ENCODE results near the gene PKD1L1.

The PKD1L1 gene

DNA sequence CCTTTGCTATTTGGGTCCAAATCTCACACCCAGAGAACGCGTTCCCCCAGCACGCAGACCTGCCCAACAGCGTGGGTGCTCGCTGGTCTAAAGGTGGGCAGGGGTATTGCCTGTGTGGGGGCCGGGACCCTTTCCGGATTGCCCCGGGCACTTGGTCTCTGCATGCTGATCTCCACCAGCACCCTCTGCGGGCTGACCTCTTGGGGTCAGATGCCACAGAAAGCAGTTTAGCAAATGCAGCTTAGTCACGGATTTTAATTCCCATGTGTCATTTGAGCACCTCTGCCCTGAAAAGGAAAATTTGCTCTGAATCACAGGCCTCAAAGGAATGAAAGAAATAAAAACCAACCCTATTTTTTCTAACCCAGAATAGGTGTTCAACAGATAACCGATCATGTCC, 46.7 kb downstream of the PKD1L1 start:
- DNase-seq = no peak

- DNase-seq = no peak
These were observed 50.4 kb downstream of the PKD1L1 start for GRCh38 chr7:47897831-47898230.

DNA sequence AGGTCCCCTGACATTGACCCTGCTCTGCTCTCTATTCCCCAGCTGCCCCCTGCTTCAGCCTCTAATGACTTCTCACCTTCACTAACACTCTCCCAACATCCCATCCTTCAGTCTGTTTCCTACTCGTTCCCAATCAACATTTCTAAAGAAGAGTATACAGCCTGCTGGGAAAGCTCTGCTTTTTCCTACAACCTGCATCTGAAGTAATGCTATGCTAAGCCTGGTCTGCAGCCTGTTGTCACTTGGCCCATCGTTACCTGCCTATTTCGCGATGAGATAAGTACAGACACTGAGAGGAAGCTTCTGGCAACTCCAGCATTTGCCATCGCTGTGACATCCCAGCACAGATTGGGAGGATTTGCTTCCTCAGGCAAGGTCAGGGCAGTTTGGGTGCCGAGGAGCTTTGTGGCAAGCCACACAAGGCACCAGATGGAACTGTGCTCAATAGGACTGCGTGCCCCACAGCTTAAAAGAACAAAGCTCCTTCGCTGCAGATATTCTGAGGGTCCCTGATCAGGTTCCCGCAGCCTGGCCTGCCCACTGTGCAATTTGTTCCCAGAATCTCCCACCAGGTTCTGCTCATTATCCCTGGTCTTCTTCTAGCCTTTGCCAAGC, 51.4 kb downstream of the PKD1L1 start:
- no peak for DNase-seq

DNA sequence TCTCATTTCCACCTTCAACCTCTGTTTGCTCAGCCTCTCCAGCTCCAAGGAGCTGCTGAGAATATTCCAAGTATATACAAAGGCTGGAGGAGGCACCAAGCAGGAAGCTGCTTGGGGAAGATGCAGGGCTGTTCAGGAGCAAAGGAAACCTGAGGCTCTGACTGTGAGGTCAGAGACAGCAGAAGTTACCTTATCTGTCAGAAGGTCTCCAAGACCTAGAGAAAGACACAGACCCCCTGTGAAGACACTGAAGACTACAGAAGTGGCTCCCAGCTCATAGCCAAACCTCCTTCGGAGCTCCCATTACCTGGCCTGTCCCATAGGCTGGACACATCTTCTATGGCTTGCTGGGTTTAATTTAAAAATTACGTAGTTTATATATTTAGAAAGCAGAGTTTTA, 53.2 kb downstream of the PKD1L1 start:
- no peak for DNase-seq

DNA sequence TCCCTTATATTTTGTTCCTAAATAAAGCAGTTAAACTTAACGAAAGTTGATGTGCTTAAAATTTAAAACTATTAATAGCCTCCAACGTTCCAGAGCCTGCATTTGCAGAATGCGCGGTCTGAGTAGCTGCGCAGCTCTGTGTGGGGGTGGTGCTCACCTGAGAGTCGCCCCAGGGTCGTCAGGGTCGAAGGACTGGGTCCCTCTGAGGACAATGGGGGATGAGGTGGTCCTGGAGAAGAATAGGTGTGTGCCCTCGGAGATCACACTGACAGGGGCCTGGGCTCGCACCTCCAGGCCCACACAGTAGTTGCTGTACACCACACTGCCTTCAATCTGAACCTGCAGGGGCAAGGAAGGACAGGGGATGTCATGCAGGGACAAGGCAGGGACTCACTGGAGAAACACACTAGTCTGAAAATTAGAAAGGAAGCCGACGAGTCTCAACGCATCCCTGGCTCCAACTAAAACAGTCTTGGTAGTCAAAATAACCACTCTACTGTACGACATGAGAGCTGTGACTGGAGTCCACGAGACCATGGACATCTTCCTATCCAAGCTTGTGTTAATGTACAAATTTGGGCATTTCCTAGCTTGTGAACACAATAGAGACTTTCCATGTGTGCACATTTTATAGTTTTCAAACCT, 54.4 kb downstream of the PKD1L1 start:
- DNase-seq = no peak

- DNase-seq = no peak
These were observed 55.0 kb downstream of the PKD1L1 start for GRCh38 chr7:47893238-47893637.

DNA sequence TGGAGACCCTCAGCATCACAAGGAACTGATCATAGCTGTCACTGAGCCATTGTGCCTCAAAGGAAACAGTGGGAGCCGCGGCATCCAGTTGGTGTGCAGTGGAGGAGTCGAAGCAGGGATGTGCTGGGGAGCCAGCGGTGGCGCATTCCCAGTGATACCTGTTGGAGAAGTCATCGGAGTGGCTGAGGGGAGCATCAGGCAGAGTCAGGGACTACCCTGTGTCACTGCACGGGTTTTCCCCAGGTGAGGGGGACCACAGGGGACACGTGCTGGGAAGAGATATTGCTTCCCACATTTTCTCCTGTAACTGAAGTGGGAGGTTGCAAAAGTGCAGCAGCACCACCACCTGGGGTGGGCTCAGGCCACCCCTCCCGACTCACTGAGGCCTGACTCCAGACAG, 57.7 kb downstream of the PKD1L1 start:
- DNase-seq = no peak

DNA sequence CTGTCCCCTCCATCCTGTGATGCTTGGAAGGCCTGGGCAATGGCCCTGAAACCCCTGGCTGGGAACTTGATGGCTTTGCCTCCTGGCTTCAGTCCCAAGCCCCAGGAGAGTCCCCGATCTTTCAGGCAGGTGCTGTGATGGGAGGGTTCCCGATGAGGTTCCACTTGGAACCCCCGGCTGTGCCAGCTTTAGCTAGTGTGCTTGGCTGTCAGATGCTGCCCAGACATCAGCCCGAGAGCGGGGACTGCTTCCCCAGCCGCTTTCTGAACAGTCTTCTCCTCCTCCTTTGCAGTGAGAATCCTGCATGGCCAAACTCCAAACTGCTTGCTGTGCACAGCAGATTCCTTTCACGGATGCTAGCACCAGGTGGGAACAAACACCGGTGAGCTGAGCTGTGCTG, 58.1 kb downstream of the PKD1L1 start:
- DNase-seq = no peak

GRCh38 chr7:47889723-47890122, 58.5 kb downstream of the PKD1L1 start:
- DNase-seq = no peak

- no peak for DNase-seq
These were observed 59.6 kb downstream of the PKD1L1 start for GRCh38 chr7:47888371-47889265.

DNA sequence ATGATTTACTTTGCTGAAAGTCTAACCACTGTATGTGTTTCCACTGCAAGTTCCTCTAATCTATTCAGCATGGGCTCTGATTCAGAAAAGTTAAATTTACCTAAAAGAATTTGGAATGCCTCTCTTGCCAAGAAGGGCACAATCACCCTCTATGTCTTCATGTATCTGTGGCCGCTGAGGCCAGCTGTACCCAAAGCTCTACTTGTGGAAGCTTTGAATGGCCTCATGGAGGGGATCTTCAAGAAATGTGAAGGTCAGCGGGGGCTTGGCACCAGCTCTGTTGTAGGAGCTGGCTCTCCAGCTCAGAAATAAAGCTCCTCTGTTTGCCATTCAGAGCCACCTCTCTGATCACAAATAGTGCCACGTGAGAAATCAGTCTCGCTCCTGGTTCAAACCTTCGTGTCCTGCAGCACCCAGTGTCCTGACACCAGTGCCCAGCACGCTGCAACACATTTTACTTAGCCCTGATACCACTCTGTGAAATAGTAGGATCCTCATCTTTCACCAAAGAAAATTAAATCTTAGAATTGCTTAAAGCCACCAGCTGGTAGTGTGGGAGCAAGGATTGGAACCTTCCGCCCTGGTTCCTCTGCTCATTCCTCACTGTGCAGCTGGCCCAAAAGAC, 61.1 kb downstream of the PKD1L1 start:
- DNase-seq = no peak

- DNase-seq = no peak
These were observed 62.1 kb downstream of the PKD1L1 start for GRCh38 chr7:47885987-47886811.

DNA sequence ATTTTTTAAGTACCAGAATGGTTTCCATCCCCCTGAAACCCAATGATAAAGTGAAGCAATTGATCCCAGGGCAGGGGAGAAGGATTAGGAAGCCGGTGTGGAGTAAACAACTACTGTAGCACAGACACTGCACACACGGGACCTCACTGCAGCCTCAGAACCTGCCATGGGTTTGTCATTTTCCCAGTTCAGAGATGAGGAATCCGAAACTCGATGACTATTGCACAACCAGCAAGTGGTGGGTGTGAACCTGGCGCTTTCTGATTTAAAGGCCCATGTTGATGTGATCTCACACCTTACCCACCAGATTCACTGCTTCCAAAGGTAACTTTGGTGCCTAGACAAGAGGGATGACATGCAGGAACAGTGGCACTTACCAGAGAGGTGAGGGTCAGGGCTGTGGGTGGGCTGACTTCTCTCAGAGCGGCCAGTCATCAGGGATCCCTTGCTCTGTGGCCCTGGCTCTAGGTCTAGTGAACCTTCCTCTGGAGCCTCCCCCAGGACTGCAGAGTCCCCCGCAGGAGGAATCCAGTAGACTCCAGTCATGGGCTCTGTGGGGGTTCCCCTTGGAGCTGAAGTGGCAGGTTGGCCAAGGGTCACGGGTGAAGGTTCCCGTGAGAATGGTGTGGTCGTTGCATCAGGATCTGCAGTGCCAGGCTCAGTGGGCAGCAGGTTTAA, 62.8 kb downstream of the PKD1L1 start:
- DNase-seq = no peak

GRCh38 chr7:47884675-47885074, 63.6 kb downstream of the PKD1L1 start:
- no peak for DNase-seq

DNA sequence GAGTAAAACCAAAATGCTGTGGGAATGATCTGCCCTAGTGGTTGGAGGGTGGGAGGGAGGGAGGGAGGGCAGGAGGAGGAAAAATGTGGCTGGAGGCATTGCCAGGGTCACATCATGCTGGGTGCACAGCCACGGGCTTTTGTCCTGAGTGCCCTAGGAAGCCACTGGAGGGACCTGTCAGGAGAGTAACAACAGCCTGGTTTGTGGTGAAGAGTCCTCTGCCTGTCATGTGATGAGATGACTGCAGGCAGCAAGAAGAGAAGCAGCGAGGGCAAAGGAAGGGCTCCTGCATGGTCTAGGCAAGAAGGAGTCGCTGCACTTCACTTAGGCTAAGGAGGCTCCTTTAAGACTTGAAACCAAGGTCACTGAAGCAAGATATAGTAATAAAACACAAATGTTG, 65.6 kb downstream of the PKD1L1 start:
- no peak for DNase-seq

DNA sequence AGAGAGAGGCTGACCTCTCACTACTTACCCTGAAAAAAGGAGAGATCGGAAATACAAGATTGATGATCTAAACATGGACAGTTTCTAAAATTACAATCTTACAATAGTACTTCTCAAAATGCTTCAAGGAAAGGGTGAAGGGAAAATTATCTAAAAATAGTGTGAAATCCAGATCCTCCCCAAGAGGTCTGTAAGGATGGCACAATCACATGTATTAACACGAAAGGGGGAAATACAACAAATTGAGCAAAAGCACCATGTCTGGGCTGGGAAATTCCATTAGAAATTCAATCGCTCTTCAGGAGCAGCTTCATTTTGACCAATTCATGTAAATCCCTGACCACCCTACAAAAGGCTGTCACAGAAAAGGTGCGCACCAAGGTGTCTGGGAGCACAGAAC, 67.0 kb downstream of the PKD1L1 start:
- DNase-seq = no peak

DNA sequence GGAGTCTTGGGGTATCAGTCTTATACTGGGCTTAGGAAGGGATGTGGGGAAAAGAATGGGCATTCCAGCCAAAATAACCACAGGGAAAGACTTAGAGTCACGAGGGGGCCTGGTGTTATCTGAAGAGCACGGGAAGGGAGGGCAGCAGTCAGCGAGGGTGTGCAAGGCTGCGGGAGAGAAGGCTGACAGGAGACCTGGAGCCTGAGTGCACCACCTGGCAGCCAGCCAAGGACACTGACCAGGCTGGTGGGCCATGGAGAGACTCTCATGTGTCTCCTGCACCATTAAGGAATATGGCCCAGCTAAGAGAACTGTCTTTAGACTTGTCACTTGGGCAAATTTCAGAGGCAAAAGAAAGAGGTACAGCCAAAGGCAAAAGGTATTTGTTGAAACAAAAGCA, 69.6 kb downstream of the PKD1L1 start:
- no peak for DNase-seq

DNA sequence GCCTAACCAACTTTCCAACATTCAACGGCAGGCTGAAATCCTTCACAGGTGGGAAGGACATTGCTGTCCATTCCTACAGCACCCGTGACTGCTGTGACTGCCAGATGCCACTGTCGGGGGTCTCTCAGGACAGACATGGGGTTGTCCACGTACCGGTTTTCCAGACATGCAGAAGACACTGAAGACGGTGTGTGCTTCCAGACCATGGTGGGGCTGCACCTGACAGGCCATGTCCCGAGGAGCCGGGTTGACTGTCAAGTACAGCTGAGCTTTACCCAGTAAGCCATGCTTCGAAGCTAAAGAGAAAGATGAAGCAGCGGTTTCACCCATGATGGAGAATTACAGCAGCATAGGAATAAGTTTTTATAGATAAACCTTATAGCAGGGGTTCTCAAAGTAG, 70.9 kb downstream of the PKD1L1 start:
- no peak for DNase-seq

DNA sequence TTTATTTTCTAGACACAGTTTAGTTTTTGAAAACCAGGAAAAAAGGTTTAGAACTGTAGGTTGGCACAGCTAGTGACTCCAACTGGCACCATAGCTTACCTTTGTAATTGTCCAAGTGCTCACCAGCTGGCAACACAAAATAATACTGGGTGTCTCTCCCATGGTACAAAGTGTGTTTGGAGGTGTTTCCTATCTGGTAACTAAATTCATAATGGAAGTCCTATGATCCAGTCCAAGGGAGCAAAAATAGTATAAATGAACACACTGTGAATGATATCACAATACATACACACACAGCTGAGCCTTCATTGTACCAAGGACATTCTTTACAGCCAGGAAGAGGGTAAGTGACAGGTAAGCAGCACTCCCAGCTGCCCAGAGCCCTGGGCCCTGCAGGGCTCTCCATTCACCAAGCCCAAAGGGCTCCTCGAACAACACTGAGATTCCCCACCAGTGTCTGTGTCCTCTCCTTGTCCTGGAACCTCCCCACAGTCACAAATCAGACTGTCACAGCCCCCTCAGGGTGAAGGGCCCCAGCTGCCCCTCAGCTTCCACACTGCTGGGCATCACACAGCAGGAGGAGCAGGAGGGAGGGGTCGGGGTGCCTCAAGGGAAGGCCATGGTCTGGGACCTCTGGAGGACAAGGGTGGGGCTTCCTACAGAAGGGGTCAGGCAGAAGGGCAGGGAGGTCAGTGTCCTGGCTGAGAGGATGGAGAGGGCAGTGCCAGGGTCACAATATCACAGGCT, 72.1 kb downstream of the PKD1L1 start:
- DNase-seq = no peak

GRCh38 chr7:47875406-47875805, 72.9 kb downstream of the PKD1L1 start:
- no peak for DNase-seq

DNA sequence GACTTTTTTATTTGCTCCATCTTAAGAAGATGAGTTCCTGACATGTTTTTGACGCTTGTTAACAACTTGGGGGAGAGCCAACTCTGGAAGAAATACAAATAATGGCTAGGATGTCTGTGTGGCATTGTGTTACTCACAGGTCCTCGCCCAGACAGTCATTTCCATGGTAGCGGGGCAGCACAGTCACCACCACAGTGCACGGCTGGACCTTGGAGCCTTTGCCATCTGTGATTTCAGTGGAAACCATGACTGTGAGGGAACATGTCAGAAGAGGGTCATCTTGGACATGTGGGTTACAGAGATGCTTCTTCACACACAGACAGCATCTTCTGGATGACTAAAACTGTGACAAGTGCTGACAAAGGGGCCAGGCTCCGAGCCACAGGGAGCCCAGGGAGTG, 74.5 kb downstream of the PKD1L1 start:
- no peak for DNase-seq

Data from CD4-positive, alpha-beta T cell treated with Interleukin-17A for 1 hour (primary cell).